Smooth muscle cell (in vitro differentiated cells): ENCODE data around the gene ARHGAP28. TPM values are rescaled to one million over a fixed set of nuclear protein-coding genes. Genes with fewer than 3 reads are reported as not detected.

Source experiments
- DNase-seq: peaks from one replicate; lab custom pipeline; 2025; ENCODE audit not compliant: unreplicated experiment; lab: John Stamatoyannopoulos, UW
- H2AFZ ChIP-seq: fragments of 200-600 bp; sonication (generic); 2 replicates; pipeline ENCODE4 v1.6.0; 2016; ENCODE audit warnings: antibody characterized with exemption, low read depth, mild to moderate bottlenecking
- H3F3A ChIP-seq: fragments of 200-600 bp; sonication (generic); 2 replicates; pipeline ENCODE4 v1.6.0; 2017; ENCODE audit warnings: antibody characterized with exemption, low read depth
- H3K27ac ChIP-seq: fragments of 200-600 bp; sonication (generic); 2 replicates; pipeline ENCODE4 v1.5.1; 2016; ENCODE audit warnings: low read depth, mild to moderate bottlenecking
- H3K27me3 ChIP-seq: fragments of 200-600 bp; sonication (generic); 2 replicates; pipeline ENCODE4 v1.6.1; 2016; ENCODE audit warnings: low read depth, mild to moderate bottlenecking
- H3K36me3 ChIP-seq: fragments of 200-600 bp; sonication (generic); 2 replicates; pipeline ENCODE4 v1.5.1; 2016; ENCODE audit warnings: low read depth
- H3K4me1 ChIP-seq: fragments of 200-600 bp; sonication (generic); 2 replicates; pipeline ENCODE4 v1.5.1; 2016; ENCODE audit warnings: low read depth
- H3K4me2 ChIP-seq: fragments of 200-600 bp; sonication (generic); 2 replicates; pipeline ENCODE4 v1.6.0; 2016; ENCODE audit warnings: mild to moderate bottlenecking
- H3K4me3 ChIP-seq: fragments of 200-600 bp; sonication (generic); 2 replicates; pipeline ENCODE4 v1.5.1; 2016; ENCODE audit warnings: mild to moderate bottlenecking
- H3K79me2 ChIP-seq: fragments of 200-600 bp; sonication (generic); 2 replicates; pipeline ENCODE4 v1.6.0; 2016; ENCODE audit warnings: low read depth, mild to moderate bottlenecking
- H3K9ac ChIP-seq: fragments of 200-600 bp; sonication (generic); 2 replicates; pipeline ENCODE4 v1.6.0; 2016; ENCODE audit warnings: low read depth
- H3K9me3 ChIP-seq: fragments of 200-600 bp; sonication (generic); replicated peaks from 2 replicates; pipeline ENCODE4 v1.5.1; 2016; ENCODE audit warnings: low read depth
- H4K20me1 ChIP-seq: fragments of 200-600 bp; sonication (generic); 2 replicates; pipeline ENCODE4 v1.6.0; 2016; ENCODE audit warnings: low read depth
- WGBS: methylation state at CpG from one replicate; pipeline ENCODE4 v1.1.7; 2016; ENCODE audit warnings: low lambda C conversion rate; 5-methylcytosine and 5-hydroxymethylcytosine counted together
- polyA plus RNA-seq: library from polyadenylated mRNA; unstranded; fragments of >200 nt; fragmentation: Nextera tagmentation; extraction: Ambion mirVana; gene quantifications from 2 replicates; pipeline ENCODE4 v1.2.1, GENCODE V29; 2016
- total RNA-seq: library from RNA; depleted of rRNA; stranded (reverse); fragments of >200 nt; gene quantifications from 2 replicates; pipeline ENCODE4 v1.2.3, GENCODE V29; 2014
- TF ChIP-seq, protein P1 (sequence below): fragments of 200-600 bp; sonication (generic); IDR thresholded peaks from 2 replicates; pipeline ENCODE4 v1.5.1; 2017; ENCODE audit warnings: borderline replicate concordance, mild to moderate bottlenecking, antibody characterized with exemption; ENCODE audit not compliant: insufficient read depth, poor library complexity, severe bottlenecking

Gene ARHGAP28
- total and polyA plus RNA-seq, 2 experiments from 2014 or later = 16.2 to 27.7 TPM

DNA sequence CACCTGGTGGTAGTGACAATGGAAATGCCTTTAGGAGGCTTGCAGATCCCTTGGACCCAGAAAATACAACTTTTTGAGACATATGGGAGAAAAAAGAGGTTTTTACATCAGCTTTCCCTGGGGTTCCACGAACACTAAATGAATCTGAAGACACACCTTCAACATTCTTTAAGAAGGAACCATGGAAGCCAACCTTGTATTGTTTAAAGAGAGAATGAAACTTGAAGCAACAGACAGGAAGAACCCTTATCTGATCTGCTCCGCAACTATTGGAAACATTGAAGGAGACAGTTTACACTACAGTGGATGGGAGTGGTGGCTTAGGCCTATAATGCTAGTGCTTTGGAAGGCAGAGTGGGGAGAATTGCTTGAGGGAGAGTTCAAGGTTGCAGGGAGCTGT lies 197.6 kb downstream of the ARHGAP28 start:
- no peak overlapping the region for H2AFZ ChIP-seq
- no peaks in the 10 kb centered on the region for H3F3A ChIP-seq
- TF ChIP-seq, protein P1, sequence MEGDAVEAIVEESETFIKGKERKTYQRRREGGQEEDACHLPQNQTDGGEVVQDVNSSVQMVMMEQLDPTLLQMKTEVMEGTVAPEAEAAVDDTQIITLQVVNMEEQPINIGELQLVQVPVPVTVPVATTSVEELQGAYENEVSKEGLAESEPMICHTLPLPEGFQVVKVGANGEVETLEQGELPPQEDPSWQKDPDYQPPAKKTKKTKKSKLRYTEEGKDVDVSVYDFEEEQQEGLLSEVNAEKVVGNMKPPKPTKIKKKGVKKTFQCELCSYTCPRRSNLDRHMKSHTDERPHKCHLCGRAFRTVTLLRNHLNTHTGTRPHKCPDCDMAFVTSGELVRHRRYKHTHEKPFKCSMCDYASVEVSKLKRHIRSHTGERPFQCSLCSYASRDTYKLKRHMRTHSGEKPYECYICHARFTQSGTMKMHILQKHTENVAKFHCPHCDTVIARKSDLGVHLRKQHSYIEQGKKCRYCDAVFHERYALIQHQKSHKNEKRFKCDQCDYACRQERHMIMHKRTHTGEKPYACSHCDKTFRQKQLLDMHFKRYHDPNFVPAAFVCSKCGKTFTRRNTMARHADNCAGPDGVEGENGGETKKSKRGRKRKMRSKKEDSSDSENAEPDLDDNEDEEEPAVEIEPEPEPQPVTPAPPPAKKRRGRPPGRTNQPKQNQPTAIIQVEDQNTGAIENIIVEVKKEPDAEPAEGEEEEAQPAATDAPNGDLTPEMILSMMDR = no peak
- H3K9ac ChIP-seq = no peak overlapping the region
- H3K4me3 ChIP-seq = no peak overlapping the region
- no peak overlapping the region for H3K4me2 ChIP-seq
- H3K36me3 ChIP-seq = no peaks in the 10 kb centered on the region
- no peaks in the 10 kb centered on the region for H3K9me3 ChIP-seq
- H3K27ac ChIP-seq = no peak overlapping the region
- no peaks in the 10 kb centered on the region for H3K27me3 ChIP-seq
- no peaks in the 10 kb centered on the region for H3K79me2 ChIP-seq
- H3K4me1 ChIP-seq = no peaks in the 10 kb centered on the region
- no peak for DNase-seq
- no peaks in the 10 kb centered on the region for H4K20me1 ChIP-seq
- WGBS = 71% methylated on average over 2 of the region's 2 CpGs

DNA sequence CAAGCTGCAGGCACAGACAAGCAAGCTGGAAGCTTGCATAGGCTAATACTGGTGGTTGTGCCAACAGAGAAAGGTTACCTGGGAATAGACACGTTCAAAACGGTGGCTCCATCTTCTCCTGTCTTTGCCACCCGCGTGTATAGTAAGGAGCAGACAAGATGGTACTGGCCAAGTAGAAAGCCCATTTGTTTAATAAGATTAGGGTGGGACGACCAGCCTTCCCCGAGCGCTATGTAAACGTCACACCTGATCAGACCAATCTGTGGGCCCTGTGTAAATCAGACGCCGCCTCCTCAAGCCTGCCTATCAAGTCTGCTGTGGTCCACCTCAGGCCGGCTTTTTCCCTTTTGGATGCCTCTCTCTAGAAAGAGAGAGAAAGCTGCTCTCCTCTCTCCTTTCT lies 198.8 kb downstream of the ARHGAP28 start:
- Histone ChIP-seq H3K4me1 (no peaks in the 10 kb centered on the region), H3K9me3 (no peaks in the 10 kb centered on the region), H3K4me3 (no peak overlapping the region), H3K27ac (no peak overlapping the region), H3K4me2 (no peak overlapping the region), H3K36me3 (no peaks in the 10 kb centered on the region), H4K20me1 (no peaks in the 10 kb centered on the region), H3F3A (no peaks in the 10 kb centered on the region), H3K9ac (no peak overlapping the region), H3K27me3 (no peaks in the 10 kb centered on the region), H3K79me2 (no peaks in the 10 kb centered on the region), H2AFZ (no peak overlapping the region)
- 91% methylated on average over 11 of the region's 11 CpGs for WGBS
- TF ChIP-seq, protein P1 = no peak
- no peak for DNase-seq

DNA sequence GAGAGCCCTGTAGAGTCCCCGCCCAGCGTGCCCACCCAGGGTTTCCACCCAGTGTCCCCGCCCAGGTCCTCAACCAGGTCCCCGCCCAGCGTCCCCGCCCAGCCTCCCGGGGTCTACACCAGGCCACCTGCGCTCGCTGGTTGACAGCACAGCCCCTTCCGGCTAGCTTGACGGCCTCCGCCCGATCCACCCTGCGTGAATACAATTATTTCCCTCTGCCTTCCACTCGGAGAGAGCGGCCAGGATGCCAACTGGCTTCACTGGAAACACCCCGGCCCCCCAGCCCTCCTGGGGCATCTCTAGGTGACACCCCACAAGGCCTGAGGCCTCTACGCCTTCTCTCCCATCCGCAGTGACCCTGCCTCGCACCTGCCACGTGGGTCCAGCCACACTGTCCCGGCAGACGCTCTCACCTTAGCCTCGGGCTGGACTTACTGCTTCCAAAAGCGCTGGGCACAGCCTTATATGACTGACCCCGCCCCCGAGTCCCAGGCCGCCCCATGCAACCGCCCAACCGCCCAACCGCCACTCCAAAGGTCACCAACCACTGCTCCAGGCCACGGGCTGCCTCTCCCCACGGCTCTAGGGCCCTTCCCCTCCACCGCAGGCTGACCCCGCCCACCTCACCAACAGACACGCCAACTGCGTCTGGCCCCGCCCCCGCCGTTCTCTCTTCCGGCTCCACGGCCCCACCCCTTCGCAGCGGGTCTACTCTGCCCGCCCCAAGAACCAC lies 200.0 kb downstream of the ARHGAP28 start:
- H3F3A ChIP-seq = no peaks in the 10 kb centered on the region
- H3K4me2 ChIP-seq = no peak overlapping the region
- no peaks in the 10 kb centered on the region for H3K27me3 ChIP-seq
- H4K20me1 ChIP-seq = no peaks in the 10 kb centered on the region
- no peaks in the 10 kb centered on the region for H3K9me3 ChIP-seq
- H2AFZ ChIP-seq = no peak overlapping the region
- no peaks in the 10 kb centered on the region for H3K4me1 ChIP-seq
- H3K9ac ChIP-seq = no peak overlapping the region
- H3K4me3 ChIP-seq = no peak overlapping the region
- no peaks in the 10 kb centered on the region for H3K79me2 ChIP-seq
- H3K27ac ChIP-seq = no peak overlapping the region
- no peaks in the 10 kb centered on the region for H3K36me3 ChIP-seq
- 86% methylated on average over 27 of the region's 45 CpGs for WGBS
- TF ChIP-seq, protein P1 = no peak
- DNase-seq = no peak

DNA sequence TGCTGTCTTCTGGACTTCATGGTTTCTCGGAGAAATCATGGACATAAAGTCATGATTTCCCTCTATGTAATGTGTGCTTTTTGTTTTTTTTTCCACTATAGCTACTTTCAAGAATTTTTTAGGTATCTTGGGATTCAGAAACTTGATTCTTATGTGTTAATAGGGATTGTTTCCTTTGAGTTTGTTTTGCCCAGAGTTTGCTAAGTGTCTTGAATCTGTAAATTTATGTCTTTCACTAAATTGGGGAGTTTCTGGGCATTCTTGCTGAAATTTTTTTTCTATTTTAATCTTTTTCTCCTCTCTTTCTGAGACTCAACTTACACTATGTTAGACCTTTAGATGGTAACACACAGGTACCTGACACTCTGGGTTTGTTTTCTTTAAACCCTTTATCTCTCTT lies 205.3 kb downstream of the ARHGAP28 start:
- no peak overlapping the region for H2AFZ ChIP-seq
- WGBS = 94% methylated on average over 1 of the region's 1 CpG
- H3F3A ChIP-seq = no peaks in the 10 kb centered on the region
- no peaks in the 10 kb centered on the region for H3K79me2 ChIP-seq
- DNase-seq = no peak
- H3K4me1 ChIP-seq = no peaks in the 10 kb centered on the region
- no peaks in the 10 kb centered on the region for H4K20me1 ChIP-seq
- no peak overlapping the region for H3K9ac ChIP-seq
- H3K36me3 ChIP-seq = no peaks in the 10 kb centered on the region
- TF ChIP-seq, protein P1 = no peak
- H3K9me3 ChIP-seq = no peaks in the 10 kb centered on the region
- H3K27me3 ChIP-seq = no peaks in the 10 kb centered on the region
- no peak overlapping the region for H3K27ac ChIP-seq
- no peak overlapping the region for H3K4me3 ChIP-seq
- H3K4me2 ChIP-seq = no peak overlapping the region
